HL-60 (cell line): ENCODE measurements around the gene TSPAN1.

ENCODE experiments used
- GABPA ChIP-seq: IDR thresholded peaks from 2 replicates; pipeline ENCODE4 v1.6.1; 2012; ENCODE audit warnings: low read depth
- SPI1 ChIP-seq: IDR thresholded peaks from 2 replicates; pipeline ENCODE4 v1.6.1; 2012; ENCODE audit warnings: low read depth, mild to moderate bottlenecking, borderline replicate concordance
- TF ChIP-seq, protein P1 (sequence below): IDR thresholded peaks from one replicate; pipeline ENCODE4 v1.5.1; 2011; ENCODE audit warnings: low read length, control low read depth, inconsistent platforms; ENCODE audit not compliant: insufficient read depth
- TF ChIP-seq, protein P2 (sequence below): IDR thresholded peaks from 2 replicates; pipeline ENCODE4 v1.6.1; 2012; ENCODE audit warnings: low read depth; ENCODE audit not compliant: insufficient replicate concordance

DNA sequence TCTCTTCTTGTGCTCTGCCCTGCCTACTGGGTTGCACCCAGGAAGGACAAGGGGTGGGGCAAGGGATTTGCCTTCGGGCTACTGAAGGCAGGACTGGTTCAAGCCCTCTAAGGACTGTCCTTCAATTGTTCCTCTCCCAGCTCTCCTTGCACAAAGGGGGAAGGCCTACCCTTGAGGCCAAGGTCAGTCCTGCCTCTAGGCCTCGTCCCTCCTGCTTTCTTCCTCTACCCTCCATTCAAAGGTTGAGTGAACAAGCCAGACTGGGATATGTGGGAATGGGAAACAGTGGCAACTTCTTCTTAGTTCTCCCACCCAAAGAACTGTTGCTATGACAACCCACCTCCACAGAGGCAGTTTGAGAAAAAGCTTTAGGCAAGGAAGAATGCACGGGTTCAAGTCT is 30.9 kb downstream of the TSPAN1 start:
- TF ChIP-seq GABPA (no peak), SPI1 (no peak)
- TF ChIP-seq, protein P1, sequence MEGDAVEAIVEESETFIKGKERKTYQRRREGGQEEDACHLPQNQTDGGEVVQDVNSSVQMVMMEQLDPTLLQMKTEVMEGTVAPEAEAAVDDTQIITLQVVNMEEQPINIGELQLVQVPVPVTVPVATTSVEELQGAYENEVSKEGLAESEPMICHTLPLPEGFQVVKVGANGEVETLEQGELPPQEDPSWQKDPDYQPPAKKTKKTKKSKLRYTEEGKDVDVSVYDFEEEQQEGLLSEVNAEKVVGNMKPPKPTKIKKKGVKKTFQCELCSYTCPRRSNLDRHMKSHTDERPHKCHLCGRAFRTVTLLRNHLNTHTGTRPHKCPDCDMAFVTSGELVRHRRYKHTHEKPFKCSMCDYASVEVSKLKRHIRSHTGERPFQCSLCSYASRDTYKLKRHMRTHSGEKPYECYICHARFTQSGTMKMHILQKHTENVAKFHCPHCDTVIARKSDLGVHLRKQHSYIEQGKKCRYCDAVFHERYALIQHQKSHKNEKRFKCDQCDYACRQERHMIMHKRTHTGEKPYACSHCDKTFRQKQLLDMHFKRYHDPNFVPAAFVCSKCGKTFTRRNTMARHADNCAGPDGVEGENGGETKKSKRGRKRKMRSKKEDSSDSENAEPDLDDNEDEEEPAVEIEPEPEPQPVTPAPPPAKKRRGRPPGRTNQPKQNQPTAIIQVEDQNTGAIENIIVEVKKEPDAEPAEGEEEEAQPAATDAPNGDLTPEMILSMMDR, result no peak
- TF ChIP-seq, protein P2, sequence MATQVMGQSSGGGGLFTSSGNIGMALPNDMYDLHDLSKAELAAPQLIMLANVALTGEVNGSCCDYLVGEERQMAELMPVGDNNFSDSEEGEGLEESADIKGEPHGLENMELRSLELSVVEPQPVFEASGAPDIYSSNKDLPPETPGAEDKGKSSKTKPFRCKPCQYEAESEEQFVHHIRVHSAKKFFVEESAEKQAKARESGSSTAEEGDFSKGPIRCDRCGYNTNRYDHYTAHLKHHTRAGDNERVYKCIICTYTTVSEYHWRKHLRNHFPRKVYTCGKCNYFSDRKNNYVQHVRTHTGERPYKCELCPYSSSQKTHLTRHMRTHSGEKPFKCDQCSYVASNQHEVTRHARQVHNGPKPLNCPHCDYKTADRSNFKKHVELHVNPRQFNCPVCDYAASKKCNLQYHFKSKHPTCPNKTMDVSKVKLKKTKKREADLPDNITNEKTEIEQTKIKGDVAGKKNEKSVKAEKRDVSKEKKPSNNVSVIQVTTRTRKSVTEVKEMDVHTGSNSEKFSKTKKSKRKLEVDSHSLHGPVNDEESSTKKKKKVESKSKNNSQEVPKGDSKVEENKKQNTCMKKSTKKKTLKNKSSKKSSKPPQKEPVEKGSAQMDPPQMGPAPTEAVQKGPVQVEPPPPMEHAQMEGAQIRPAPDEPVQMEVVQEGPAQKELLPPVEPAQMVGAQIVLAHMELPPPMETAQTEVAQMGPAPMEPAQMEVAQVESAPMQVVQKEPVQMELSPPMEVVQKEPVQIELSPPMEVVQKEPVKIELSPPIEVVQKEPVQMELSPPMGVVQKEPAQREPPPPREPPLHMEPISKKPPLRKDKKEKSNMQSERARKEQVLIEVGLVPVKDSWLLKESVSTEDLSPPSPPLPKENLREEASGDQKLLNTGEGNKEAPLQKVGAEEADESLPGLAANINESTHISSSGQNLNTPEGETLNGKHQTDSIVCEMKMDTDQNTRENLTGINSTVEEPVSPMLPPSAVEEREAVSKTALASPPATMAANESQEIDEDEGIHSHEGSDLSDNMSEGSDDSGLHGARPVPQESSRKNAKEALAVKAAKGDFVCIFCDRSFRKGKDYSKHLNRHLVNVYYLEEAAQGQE, result no peak
